PFSK-1 (cell line): ENCODE measurements around the gene USP33.

Experiments
- FOXP2 ChIP-seq: optimal IDR thresholded peaks from 2 replicates; pipeline ENCODE3; 2011; ENCODE audit warnings: borderline replicate concordance, control low read depth, inconsistent platforms; ENCODE audit not compliant: insufficient read depth; ENCODE audit errors: extremely low read length, extremely low read depth
- POLR2AphosphoS5 ChIP-seq: IDR thresholded peaks from 2 replicates; pipeline ENCODE4 v1.6.1; 2012; ENCODE audit warnings: low read depth, mild to moderate bottlenecking, control low read depth, low read length, moderate library complexity
- SIN3A ChIP-seq: IDR thresholded peaks from 2 replicates; pipeline ENCODE4 v1.6.1; 2012; ENCODE audit warnings: mild to moderate bottlenecking, low read length, moderate library complexity, borderline replicate concordance; ENCODE audit not compliant: insufficient read depth
- TAF1 ChIP-seq: IDR thresholded peaks from 2 replicates; pipeline ENCODE4 v1.6.1; 2012; ENCODE audit warnings: low read length, control low read depth, borderline replicate concordance; ENCODE audit not compliant: insufficient read depth
- TF ChIP-seq, protein P1 (sequence below), 2 experiments: IDR thresholded peaks; 2 replicates each; pipeline versions ENCODE4 v1.6.1 to v1.8.0; 2011 to 2012; ENCODE audit warnings: low read depth in 2 of 2, low read length in 2 of 2, control low read depth in 1 of 2, inconsistent platforms in 1 of 2, mild to moderate bottlenecking in 1 of 2, moderate library complexity in 1 of 2; ENCODE audit not compliant: insufficient read depth in 1 of 2

USP33 gene

GRCh38 chr1:77739235-77739634, 20.4 kb downstream of the USP33 start:
- TF ChIP-seq TAF1 = no peak
- no peak for TF ChIP-seq SIN3A
- no peak for TF ChIP-seq POLR2AphosphoS5

- TF ChIP-seq FOXP2 = no peak
- TF ChIP-seq, protein P1, sequence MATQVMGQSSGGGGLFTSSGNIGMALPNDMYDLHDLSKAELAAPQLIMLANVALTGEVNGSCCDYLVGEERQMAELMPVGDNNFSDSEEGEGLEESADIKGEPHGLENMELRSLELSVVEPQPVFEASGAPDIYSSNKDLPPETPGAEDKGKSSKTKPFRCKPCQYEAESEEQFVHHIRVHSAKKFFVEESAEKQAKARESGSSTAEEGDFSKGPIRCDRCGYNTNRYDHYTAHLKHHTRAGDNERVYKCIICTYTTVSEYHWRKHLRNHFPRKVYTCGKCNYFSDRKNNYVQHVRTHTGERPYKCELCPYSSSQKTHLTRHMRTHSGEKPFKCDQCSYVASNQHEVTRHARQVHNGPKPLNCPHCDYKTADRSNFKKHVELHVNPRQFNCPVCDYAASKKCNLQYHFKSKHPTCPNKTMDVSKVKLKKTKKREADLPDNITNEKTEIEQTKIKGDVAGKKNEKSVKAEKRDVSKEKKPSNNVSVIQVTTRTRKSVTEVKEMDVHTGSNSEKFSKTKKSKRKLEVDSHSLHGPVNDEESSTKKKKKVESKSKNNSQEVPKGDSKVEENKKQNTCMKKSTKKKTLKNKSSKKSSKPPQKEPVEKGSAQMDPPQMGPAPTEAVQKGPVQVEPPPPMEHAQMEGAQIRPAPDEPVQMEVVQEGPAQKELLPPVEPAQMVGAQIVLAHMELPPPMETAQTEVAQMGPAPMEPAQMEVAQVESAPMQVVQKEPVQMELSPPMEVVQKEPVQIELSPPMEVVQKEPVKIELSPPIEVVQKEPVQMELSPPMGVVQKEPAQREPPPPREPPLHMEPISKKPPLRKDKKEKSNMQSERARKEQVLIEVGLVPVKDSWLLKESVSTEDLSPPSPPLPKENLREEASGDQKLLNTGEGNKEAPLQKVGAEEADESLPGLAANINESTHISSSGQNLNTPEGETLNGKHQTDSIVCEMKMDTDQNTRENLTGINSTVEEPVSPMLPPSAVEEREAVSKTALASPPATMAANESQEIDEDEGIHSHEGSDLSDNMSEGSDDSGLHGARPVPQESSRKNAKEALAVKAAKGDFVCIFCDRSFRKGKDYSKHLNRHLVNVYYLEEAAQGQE (IDR thresholded peaks at IDR 0.05; ENCODE audit: insufficient read depth in 1 of 2, low read depth in 2 of 2, low read length in 2 of 2) = no peak
- TF ChIP-seq TAF1 = no peak
- TF ChIP-seq POLR2AphosphoS5 = no peak
- no peak for TF ChIP-seq SIN3A
These were observed 27.6 kb downstream of the USP33 start for GRCh38 chr1:77732090-77732489.

DNA sequence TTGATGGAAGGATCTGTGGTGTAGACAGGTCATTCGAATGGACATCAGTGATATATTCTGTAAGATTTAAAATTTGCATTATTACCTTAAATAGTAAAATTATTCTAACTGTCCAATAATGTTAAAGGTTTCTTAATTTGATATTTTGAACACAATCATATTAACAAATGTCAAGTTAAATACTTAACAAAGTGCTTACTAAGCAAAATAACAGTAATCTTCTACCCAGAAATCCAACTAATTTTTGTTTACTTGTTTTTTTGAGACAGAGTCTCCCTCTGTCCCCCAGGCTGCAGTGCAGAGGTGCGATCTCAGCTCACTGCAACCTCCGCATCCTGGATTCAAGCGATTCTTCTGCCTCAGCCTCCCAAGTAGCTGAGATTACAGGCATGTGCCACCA, 33.9 kb downstream of the USP33 start:
- TF ChIP-seq, protein P1 (IDR thresholded peaks at IDR 0.05; ENCODE audit: insufficient read depth in 1 of 2, low read depth in 2 of 2, low read length in 2 of 2) = no peak
- no peak for TF ChIP-seq POLR2AphosphoS5
- no peak for TF ChIP-seq FOXP2
- TF ChIP-seq TAF1 = no peak
- no peak for TF ChIP-seq SIN3A

GRCh38 chr1:77718181-77718580, 41.5 kb downstream of the USP33 start:
- TF ChIP-seq POLR2AphosphoS5 = no peak
- TF ChIP-seq TAF1 = no peak
- TF ChIP-seq SIN3A = no peak
- no peak for TF ChIP-seq FOXP2
- TF ChIP-seq, protein P1 (IDR thresholded peaks at IDR 0.05; ENCODE audit: insufficient read depth in 1 of 2, low read depth in 2 of 2, low read length in 2 of 2) = no peak

GRCh38 chr1:77716065-77716464, 43.6 kb downstream of the USP33 start:
- no peak for TF ChIP-seq TAF1
- TF ChIP-seq SIN3A = no peak
- TF ChIP-seq POLR2AphosphoS5 = no peak

DNA sequence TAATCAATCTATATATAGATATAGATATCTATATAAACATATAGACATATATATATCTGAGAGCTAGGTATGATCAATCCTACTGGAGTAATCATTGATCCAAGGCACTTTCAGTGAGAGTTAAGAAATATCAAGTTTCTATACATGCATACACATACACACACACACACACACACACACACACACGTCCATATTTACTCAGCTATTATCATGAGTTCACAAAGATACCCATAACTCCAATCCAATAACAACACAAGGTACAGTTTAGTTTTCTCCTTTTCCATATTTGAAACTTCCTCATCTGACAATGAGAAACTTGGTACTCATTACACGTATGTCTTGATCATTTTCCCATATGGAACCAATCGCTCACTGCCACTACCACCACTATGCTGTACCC, 49.9 kb downstream of the USP33 start:
- TF ChIP-seq SIN3A (no peak), TAF1 (no peak), FOXP2 (no peak), POLR2AphosphoS5 (no peak)
- TF ChIP-seq, protein P1 (IDR thresholded peaks at IDR 0.05; ENCODE audit: insufficient read depth in 1 of 2, low read depth in 2 of 2, low read length in 2 of 2) = no peak
